Stimulated activated CD4-positive, alpha-beta T cell treated with anti-CD3 and anti-CD28 coated beads, Interleukin-15, amount 100 ng/mL, for 1 hour (primary cell): ENCODE results near the gene NARS2.
"Not testable (repeated sequence)": the region's sequence is repeated elsewhere in the genome, so short reads cannot be mapped to it uniquely, and the experiment has no call there.

Experiments
- DNase-seq, 2 donors: peaks; one replicate each; pipeline ENCODE4 v3.0.0-alpha.2; 2020; ENCODE audit warnings: low read depth in 1 of 2, low spot score in 1 of 2

The NARS2 gene

GRCh38 chr11:78574386-78575381, at the start of gene NARS2:
Gene NARS2 (minus strand): TSS chr11:78574864. CDS start chr11:78574488, 376 bp downstream.
- peak; percentile 92 to 97 for DNase-seq

- DNase-seq: no peak
These were observed 48.0 kb upstream of the NARS2 start for GRCh38 chr11:78622666-78623065.

DNA sequence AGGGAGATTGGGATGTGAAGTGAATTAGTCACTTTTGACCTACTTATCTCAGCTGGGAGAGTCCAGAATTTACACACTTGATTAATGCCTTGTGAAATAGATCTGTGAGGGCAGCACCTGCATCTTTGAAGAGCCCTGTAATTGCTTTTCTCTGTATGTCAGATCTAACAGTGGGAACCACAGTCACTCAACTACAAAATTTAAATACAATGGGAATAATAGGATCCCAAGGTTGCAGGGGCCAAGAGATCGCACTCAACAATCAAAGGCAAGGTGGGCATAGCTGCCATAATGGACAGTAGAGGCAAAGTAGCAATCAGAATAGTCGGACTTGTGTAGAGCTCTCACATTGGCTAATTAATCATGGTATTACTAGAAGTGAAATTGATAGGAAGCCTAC, 45.5 kb upstream of the NARS2 start:
- DNase-seq: no peak

DNA sequence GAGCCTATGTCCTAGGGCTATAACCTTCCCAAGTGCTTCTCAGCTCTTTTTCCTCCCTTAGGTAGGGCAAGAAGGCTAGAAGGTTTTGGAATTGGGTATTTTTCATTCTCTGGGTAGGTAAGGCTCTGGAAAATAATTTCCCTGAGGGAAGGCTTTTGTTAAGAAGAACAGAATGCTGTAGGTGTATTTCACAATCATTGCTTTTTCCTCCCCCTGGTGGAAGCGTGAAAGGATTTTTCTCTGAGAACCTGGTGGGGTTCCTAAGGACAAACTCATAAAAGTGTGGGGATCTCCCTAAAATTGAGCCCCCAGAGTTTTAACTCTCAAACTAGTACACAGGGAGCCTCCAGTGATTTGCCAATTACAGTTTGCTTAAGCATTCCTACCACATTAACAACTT, 41.1 kb upstream of the NARS2 start:
- DNase-seq: no peak

DNA sequence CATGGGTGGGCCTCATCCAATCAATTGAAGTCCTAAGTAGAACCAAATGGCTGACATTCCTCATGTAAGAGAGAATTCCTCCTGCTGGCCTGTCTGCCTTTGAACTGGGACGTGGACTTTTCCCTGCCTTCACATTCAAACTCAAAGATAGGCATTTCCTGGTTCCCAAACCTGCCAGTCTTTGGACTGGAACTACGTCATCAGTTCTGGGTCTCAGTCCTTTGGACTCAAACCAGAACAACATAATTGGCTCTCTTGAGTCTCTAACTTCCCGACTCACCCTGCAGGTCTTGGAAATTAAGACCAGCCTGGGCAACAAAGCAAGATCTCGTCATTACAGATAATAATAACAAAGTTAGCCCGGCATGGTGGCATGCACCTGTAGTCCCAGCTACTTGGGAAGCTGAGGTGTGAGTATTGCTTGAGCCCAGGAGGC, 38.7 kb upstream of the NARS2 start:
- no peak for DNase-seq

- DNase-seq: no peak
These were observed 38.2 kb upstream of the NARS2 start for GRCh38 chr11:78612721-78613377.

GRCh38 chr11:78609321-78609720, 34.7 kb upstream of the NARS2 start:
- DNase-seq: not testable (repeated sequence)

- no peak for DNase-seq
These were observed 33.0 kb upstream of the NARS2 start for GRCh38 chr11:78607696-78608095.

- no peak for DNase-seq
These were observed 32.0 kb upstream of the NARS2 start for GRCh38 chr11:78606667-78607066.

DNA sequence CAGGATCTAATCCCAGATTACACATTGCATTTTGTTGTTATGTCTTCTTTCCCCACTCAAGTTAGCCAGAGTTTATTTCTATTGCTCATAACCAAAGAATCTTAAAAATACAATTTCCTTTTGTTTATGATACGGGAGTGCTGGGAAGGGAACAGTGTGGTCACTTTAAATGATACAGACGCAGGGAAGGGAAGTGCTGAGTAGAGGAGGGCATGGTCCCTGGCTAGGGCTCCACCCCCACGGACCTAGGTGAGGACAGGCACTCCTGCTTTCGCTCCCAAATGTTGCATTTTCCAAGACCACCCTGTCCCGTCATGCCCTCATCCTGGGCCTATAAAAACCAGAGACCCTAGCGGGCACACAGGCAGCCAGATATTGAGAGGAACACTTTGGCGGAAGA, 30.6 kb upstream of the NARS2 start:
- DNase-seq: no peak

DNA sequence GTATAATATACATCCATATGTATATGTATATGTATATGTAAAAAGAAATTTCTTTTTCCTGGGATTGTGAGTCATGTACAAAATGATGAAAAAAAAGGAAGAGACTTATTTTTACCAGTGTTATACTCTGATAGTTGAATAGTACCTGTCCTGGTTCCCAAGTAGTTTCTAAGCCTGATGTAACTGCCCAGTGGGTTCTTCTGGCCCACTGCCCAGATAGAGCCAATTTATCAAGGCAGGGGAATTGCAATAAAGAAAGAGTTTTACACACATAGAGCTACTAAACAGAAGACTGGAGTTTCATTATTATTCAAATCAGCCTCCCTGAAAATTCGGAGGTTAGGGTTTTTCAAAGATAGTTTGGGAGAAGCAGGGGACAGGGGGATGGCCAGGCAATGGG, 29.1 kb upstream of the NARS2 start:
- DNase-seq: no peak

DNA sequence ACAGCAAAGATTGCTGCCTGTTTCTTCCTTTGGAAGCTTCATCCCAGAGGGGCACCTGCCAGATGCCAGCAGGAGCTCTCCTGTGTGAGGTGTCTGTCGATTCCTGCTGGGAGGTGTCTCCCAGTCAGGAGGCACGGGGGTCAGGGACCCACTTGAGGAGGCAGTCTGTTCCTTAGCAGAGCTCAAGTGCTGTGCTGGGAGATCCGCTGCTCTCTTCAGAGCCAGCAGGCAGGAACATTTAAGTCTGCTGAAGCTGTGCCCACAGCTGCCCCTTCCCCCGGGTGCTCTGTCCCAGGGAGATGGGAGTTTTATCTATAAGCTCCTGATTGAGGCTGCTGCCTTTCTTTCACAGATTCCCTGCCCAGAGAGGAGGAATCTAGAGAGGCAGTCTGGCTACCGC, 28.1 kb upstream of the NARS2 start:
- not testable (repeated sequence) for DNase-seq

DNA sequence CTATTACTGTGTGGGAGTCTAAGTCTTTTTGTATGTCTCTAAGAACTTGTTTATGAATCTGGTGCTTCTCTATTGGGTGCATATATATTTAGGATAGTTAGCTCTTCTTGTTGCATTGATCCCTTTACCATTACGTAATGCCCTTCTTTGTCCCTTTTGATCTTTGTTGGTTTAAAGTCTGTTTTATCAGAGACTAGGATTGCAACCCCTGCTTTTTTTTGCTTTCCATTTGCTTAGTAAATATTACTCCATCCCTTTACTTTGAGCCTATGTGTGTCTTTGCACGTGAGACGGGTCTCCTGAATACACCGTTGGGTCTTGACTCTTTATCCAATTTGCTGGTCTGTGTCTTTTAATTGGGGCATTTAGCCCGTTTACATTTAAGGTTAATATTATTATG, 26.4 kb upstream of the NARS2 start:
- not testable (repeated sequence) for DNase-seq

DNA sequence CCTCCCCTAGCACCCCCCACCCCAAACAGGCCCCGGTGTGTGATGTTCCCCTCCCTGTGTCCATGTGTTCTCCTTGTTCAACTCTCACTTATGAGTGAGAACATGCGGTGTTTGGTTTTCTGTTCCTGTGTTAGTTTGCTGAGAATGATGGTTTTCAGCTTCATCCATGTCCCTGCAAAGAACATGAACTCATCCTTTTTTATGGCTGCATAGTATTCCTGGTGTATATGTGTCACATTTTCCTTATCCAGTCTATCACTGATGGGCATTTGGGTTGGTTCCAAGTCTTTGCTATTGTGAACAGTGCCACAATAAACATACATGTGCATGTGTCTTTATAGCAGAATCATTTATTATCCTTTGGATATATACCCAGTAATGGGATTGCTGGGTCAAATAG, 22.9 kb upstream of the NARS2 start:
- DNase-seq: not testable (repeated sequence)

- DNase-seq: no peak
These were observed 20.9 kb upstream of the NARS2 start for GRCh38 chr11:78595436-78596130.

DNA sequence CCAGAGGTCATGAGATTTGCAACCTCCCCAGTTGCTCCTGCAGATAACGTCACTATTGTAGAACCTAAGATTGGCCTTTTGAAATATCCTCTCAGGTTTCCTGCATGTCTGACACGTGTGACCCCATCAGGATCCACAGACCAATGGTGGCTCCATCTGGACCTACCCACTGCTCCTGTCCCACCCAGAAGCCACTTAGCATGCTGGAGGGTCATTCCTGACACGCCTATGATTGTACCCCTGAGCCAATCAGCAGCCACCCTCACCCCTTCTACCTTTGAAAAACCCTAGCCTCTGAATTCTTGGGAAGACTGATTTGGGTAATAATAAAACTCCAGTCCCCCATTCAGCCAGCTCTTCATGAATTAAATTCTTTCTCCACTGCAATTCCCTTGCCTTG, 20.1 kb upstream of the NARS2 start:
- DNase-seq: no peak

GRCh38 chr11:78588517-78588916, 13.9 kb upstream of the NARS2 start:
- no peak for DNase-seq

GRCh38 chr11:78587446-78587845, 12.8 kb upstream of the NARS2 start:
- no peak for DNase-seq

DNA sequence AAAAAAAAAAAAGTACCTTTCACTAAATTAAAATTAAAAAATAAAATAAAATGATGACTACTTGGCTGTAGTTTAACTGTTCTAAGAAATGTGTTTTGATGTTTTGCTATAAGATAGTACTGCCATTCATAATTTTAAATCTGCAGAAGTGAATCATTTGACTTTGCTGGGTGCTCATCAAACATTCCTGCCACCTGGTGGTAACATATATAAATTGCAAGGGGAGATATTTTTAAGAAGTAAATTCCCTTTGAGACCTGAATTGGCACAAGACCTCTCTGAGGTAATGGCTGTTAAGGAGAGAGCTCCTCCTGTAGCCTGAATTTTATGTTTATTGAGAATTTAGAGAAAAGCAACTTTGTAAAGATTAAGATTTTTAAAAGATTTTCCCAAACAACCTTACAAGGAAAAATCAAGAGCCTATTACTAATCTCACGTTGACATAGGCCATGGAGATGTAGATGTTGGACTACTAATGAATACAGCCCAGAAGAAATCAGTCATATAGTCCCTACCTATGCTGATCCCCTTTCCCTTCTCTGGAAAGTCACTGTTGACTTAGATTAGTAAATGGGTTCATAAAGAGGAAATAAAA, 11.9 kb upstream of the NARS2 start:
- no peak for DNase-seq

GRCh38 chr11:78583889-78584288, 9.2 kb upstream of the NARS2 start:
- no peak for DNase-seq

GRCh38 chr11:78577495-78577894, 2.8 kb upstream of the NARS2 start:
- DNase-seq: no peak
